Fibroblast of pulmonary artery (primary cell): Measurements from ENCODE around the gene TGM2.

Source experiments
- DNase-seq: peaks from one replicate; pipeline ENCODE4 v3.0.0-alpha.2; 2010; ENCODE audit warnings: low read depth
- H3K4me3 ChIP-seq: replicated peaks from 2 replicates; pipeline ENCODE4 v1.5.1; 2011; ENCODE audit warnings: low read depth, mild to moderate bottlenecking, control low read depth, low read length, moderate library complexity
- TF ChIP-seq, protein P1 (sequence below): IDR thresholded peaks from 2 replicates; pipeline ENCODE4 v1.5.1; 2011; ENCODE audit warnings: mild to moderate bottlenecking, control low read depth, low read length, inconsistent platforms; ENCODE audit errors: missing control alignments

The TGM2 gene

DNA sequence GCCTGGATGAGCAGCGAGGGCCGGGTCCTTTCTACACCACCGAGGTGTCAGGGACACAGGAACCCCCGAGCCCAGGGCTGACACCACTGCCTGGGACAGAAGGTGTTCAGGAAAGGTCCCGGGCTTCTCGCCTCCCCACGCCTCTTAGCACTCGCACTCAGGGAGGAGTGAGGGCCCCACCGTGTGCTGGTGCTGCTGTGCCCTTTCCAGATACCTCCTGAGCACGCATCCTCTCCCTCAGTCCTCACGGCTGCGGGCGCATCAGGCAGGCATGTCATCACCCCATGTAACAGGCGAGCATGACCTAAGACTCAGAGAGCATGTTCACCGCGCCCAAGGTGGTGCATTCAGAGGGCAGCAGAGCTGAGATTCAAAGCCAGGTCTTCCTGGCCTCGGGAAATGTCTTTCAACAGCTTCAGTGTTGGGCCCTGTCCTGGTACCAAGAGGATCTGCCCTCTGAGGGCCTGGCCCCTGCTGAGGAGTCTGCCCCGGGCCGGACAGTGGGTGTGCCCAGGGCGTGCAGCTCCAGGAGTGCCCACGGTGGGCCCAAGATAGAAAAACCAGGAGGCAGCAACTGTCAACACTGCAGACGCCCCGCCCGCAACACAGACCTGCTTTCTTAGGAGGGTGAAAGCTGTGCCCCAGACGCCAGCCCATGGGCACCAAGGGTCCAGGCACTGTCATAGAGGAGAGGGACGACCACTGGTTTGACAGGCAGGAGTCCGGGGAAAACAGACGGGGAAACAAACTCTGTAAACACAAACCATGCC, 29.2 kb downstream of the TGM2 start:
- DNase-seq: no peak
- TF ChIP-seq, protein P1, sequence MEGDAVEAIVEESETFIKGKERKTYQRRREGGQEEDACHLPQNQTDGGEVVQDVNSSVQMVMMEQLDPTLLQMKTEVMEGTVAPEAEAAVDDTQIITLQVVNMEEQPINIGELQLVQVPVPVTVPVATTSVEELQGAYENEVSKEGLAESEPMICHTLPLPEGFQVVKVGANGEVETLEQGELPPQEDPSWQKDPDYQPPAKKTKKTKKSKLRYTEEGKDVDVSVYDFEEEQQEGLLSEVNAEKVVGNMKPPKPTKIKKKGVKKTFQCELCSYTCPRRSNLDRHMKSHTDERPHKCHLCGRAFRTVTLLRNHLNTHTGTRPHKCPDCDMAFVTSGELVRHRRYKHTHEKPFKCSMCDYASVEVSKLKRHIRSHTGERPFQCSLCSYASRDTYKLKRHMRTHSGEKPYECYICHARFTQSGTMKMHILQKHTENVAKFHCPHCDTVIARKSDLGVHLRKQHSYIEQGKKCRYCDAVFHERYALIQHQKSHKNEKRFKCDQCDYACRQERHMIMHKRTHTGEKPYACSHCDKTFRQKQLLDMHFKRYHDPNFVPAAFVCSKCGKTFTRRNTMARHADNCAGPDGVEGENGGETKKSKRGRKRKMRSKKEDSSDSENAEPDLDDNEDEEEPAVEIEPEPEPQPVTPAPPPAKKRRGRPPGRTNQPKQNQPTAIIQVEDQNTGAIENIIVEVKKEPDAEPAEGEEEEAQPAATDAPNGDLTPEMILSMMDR: no peak
- H3K4me3 ChIP-seq: no peak overlapping the region

DNA sequence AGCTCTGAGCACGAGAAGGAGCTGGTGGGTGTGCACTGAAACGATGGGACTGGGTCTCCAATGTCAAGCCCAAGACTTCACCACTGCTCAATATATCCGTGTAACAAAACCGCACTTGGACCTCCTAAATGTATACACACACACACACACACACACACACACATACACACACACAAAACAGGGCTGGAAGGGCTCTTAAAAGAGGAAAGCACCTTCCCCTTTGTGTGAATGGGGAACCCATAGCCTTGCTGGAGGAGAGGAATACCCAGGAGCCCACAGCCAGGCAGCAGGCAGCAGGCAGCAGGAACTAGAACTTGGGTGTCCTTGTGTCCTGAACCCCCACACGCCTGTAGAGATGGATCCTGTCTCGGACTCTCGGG, 29.8 kb downstream of the TGM2 start:
- H3K4me3 ChIP-seq: no peak overlapping the region
- TF ChIP-seq, protein P1: no peak
- no peak for DNase-seq

- H3K4me3 ChIP-seq: no peak overlapping the region
- DNase-seq: peak; percentile 79
- TF ChIP-seq, protein P1: no peak
Measured at GRCh38 chr20:38134427-38135270, 30.4 kb downstream of the TGM2 start.

GRCh38 chr20:38133680-38134426, 31.2 kb downstream of the TGM2 start:
- TF ChIP-seq, protein P1: no peak
- no peak overlapping the region for H3K4me3 ChIP-seq
- DNase-seq: no peak

DNA sequence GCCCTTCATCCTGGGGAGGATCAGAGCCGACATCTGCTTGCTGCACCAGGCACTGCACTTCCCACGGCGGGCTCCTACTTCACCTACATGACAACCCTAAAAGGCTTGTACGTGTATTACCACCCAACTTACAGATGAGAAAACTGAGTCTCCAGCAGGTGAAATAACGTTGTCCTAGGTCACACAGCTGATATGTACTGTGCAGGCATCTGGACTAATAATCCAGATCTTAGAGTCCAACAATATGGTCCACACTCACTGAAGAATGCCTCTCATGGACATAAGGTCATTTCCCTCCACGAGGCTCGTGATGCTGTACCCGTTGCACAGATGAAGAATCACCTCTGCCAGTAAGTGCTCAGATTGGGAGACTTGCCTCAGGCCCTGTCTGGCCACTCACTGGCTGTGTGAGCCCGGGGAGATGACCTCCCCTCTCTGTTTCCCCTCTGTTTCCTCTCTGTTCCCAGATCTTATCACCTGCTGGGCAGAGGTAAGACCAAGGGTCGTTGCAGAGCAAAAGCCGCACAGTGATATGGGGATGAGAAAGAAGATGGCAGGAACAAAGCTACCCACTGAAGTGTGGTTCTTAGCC, 32.1 kb downstream of the TGM2 start:
- DNase-seq: no peak
- TF ChIP-seq, protein P1: no peak
- H3K4me3 ChIP-seq: no peak overlapping the region

DNA sequence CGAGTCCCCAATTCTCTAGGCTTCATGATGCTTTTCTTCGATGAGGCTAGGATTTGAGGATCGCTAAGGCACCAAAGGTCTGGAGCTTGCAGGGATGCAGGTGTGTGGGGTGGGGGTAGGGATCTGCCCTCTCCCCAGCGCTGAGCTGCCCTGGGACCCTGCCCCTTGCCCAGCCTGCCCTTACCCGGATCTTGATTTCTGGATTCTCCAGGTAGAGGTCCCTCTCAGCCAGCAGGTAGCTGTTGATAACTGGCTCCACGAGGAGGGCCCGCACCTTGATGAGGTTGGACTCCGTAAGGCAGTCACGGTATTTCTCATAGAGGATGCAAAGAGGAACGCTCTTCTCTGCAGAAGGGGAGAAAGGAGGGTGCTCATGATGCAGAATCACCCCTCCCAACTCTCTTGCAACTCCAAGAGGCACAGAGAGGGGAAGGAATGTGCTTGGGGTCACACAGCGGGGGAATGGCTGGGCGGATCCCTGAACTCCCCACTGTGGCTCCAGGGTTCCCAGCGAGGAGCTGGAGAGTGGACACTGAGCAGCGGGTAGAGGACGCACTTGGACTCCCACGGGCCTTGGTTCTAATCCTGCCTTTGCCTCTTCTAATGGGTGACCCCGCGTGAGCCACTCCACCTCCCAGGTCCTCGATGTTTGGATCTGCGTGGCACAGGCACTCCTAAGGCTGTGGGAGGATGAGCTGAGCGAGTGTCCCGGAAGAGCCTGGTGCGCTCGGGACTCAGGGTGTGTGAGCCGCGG, 32.7 kb downstream of the TGM2 start:
- no peak for DNase-seq
- H3K4me3 ChIP-seq: no peak overlapping the region
- TF ChIP-seq, protein P1: no peak
